ENCODE data around the gene IL32. TPM values are rescaled to one million over a fixed set of nuclear protein-coding genes. Genes with fewer than 3 reads are reported as not detected.

Gene IL32
- total RNA-seq (100 to 1,000 TPM in 1 of 10 donors, 10 to 100 TPM in 9; 23.4 to 204 (median 45.4) TPM), polyA plus RNA-seq (100 to 1,000 TPM in 1 of 2 donors, 10 to 100 TPM in 1; 80.6 to 116 TPM)
- long read RNA-seq, donor 1, transcript IL32-206 (7 exons, 920 nt), result minor isoform, 6 of 20 reads
- long read RNA-seq, donor 1, transcript IL32-202 (7 exons, 1,105 nt), result major isoform, 7 of 20 reads
- long read RNA-seq, donor 1, partial matches to known transcripts, result 1 of 20 reads
- long read RNA-seq, donor 1, other reads (novel, unspliced or antisense), result 2 of 20 reads
- long read RNA-seq, donor 2, transcript IL32-202 (7 exons, 1,105 nt), result major isoform, 5 of 11 reads
- long read RNA-seq, donor 2, partial matches to known transcripts, result 0 of 11 reads
- long read RNA-seq, donor 2, other reads (novel, unspliced or antisense), result 1 of 11 reads
- long read RNA-seq, donor 3, partial matches to known transcripts, result 0 of 11 reads
- long read RNA-seq, donor 3, other reads (novel, unspliced or antisense), result 3 of 11 reads

- peak; percentile 70 to 94 (median 91) for ATAC-seq
- WGBS, 2 donors, result 32 to 51% methylated on average over 13 of the region's 13 CpGs
Observed at GRCh38 chr16:3065069-3065741, at the start of gene IL32. Gene IL32 (plus strand): TSS chr16:3065640. CDS start chr16:3065812, 172 bp downstream.

GRCh38 chr16:3015865-3016521 is 49.4 kb upstream of the IL32 start:
- ATAC-seq (no peak), DNase-seq (no peak)
- Histone ChIP-seq H3K27me3 (peaks cover 19 to 76% (median 55%) of the 10 kb centered on the region in 7 donors), H3K4me1 (peaks cover 0 to 28% (median 22%) of the 10 kb centered on the region in 9 donors), H3K9me3 (no peaks in the 10 kb centered on the region), H3K4me3 (no peak overlapping the region), H3K27ac (no peak overlapping the region), H3K36me3 (no peaks in the 10 kb centered on the region)
- intact Hi-C loops (cut with DNase I), result no loop called here
- WGBS, 2 donors, result 84 to 86% methylated on average over 13 of the region's 13 CpGs
- no peak for TF ChIP-seq CTCF (IDR thresholded peaks at IDR 0.05)

More at GRCh38 chr16:3065069-3065741, at the start of gene IL32:
- Histone ChIP-seq H3K27ac (peak within 1 kb of the TSS; percentile 81 to 94 (median 88)), H3K4me1 (peaks cover 3 to 52% (median 14%) of the 10 kb centered on the region in 9 donors), H3K4me3 (peak within 1 kb of the TSS; percentile 1 to 71 (median 62)), H3K9me3 (no peaks in the 10 kb centered on the region), H3K27me3 (no peaks in the 10 kb centered on the region), H3K36me3 (peaks cover 0 to 26% (median 0%) of the 10 kb centered on the region in 9 donors)
- no peak for TF ChIP-seq CTCF (IDR thresholded peaks at IDR 0.05)
- peak; percentile 54 to 88 for DNase-seq
- intact Hi-C loops (cut with DNase I), result loop anchor here in 2 of 10 donors (2.0 to 5.0 kb wide), 2 partner anchors 22 to 37 kb away; no protein-coding TSS in a partner anchor

- H3K36me3 ChIP-seq, result no peaks in the 10 kb centered on the region
- no peak for ATAC-seq
- WGBS, 2 donors, result 45 to 60% methylated on average over 20 of the region's 20 CpGs
- no peak for DNase-seq
- TF ChIP-seq CTCF (IDR thresholded peaks at IDR 0.05), result no peak
- H3K4me1 ChIP-seq, result peaks cover 9 to 42% (median 35%) of the 10 kb centered on the region in 9 donors
- no peak overlapping the region for H3K27ac ChIP-seq
- H3K9me3 ChIP-seq, result no peaks in the 10 kb centered on the region
- peaks cover 19 to 63% (median 42%) of the 10 kb centered on the region in 7 donors for H3K27me3 ChIP-seq
- intact Hi-C loops (cut with DNase I), result no loop called here
- H3K4me3 ChIP-seq, result no peak overlapping the region
Observed at GRCh38 chr16:3017344-3017743, 48.1 kb upstream of the IL32 start.

Data from heart right ventricle (tissue), 16 donors.